Measurements from ENCODE around the gene ZNRF1. TPM values are rescaled to one million over a fixed set of nuclear protein-coding genes. Genes with fewer than 3 reads are reported as not detected.
A peak's percentile ranks its signal among the peaks of the same experiment; 100 is the strongest.

The ZNRF1 gene
- polyA plus RNA-seq, 5 donors, result 40.9 to 55.2 (median 48.4) TPM

GRCh38 chr16:75025761-75026160, 26.9 kb downstream of the ZNRF1 start:
- peak in 1 of 2 donors; percentile 14 for DNase-seq

- DNase-seq, result peak; percentile 83 to 91
Observed at GRCh38 chr16:75026239-75026891, 27.5 kb downstream of the ZNRF1 start.

GRCh38 chr16:75026892-75027391, 28.1 kb downstream of the ZNRF1 start:
- DNase-seq, result no peak

GRCh38 chr16:75027520-75028300, 28.9 kb downstream of the ZNRF1 start:
- no peak for DNase-seq

- DNase-seq, result no peak
Observed at GRCh38 chr16:75028544-75029135, 29.8 kb downstream of the ZNRF1 start.

- DNase-seq, result no peak
Observed at GRCh38 chr16:75029854-75030253, 31.0 kb downstream of the ZNRF1 start.

- no peak for DNase-seq
Observed at GRCh38 chr16:75032655-75033054, 33.8 kb downstream of the ZNRF1 start.

GRCh38 chr16:75035410-75035968, 36.7 kb downstream of the ZNRF1 start:
- DNase-seq, result no peak

- no peak for DNase-seq
Observed at GRCh38 chr16:75038036-75038858, 39.4 kb downstream of the ZNRF1 start.

- no peak for DNase-seq
Observed at GRCh38 chr16:75039941-75040340, 41.1 kb downstream of the ZNRF1 start.

- DNase-seq, result no peak
Observed at GRCh38 chr16:75042426-75043174, 43.8 kb downstream of the ZNRF1 start.

GRCh38 chr16:75043175-75043895, 44.5 kb downstream of the ZNRF1 start:
- DNase-seq, result peak in 1 of 2 donors; percentile 23

GRCh38 chr16:75044800-75045361, 46.1 kb downstream of the ZNRF1 start:
- no peak for DNase-seq

GRCh38 chr16:75045424-75045823, 46.6 kb downstream of the ZNRF1 start:
- DNase-seq, result no peak

- DNase-seq, result no peak
Observed at GRCh38 chr16:75048054-75048453, 49.2 kb downstream of the ZNRF1 start.

GRCh38 chr16:75048530-75048929, 49.7 kb downstream of the ZNRF1 start:
- DNase-seq, result no peak

- DNase-seq, result no peak
Observed at GRCh38 chr16:75052481-75053202, 53.8 kb downstream of the ZNRF1 start.

GRCh38 chr16:75053791-75054555, 55.1 kb downstream of the ZNRF1 start:
- no peak for DNase-seq
